ENCODE data around the gene PLAAT3.
"Not testable (repeated sequence)": the region's sequence is repeated elsewhere in the genome, so short reads cannot be mapped to it uniquely, and the experiment has no call there.

PLAAT3 gene

DNA sequence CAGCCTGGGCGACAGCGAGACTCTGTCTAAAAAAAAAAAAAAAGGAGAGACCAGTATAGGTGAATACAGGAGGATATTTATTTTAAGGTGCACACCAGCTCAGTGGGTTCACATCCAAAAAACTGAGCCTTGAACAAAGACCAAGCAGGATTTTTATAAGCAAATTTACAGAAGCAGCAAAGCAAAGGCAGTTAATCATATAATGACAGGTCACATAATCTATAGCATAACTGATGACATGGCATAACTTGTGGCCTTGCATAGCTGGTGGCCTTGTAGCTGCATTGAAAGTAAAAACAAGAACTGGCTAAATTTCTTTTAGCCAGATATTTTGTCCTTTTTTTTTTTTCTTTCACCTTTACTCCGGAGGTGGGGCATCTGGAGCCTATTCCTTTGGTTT is 2.7 kb upstream of the PLAAT3 start:
- DNase-seq (ENCODE audit: insufficient read length, low spot score), result no peak
- no peak for TF ChIP-seq POLR2A (IDR thresholded peaks at IDR 0.05; ENCODE audit: low read depth, low read length)
- FAIRE-seq, result no peak

DNA sequence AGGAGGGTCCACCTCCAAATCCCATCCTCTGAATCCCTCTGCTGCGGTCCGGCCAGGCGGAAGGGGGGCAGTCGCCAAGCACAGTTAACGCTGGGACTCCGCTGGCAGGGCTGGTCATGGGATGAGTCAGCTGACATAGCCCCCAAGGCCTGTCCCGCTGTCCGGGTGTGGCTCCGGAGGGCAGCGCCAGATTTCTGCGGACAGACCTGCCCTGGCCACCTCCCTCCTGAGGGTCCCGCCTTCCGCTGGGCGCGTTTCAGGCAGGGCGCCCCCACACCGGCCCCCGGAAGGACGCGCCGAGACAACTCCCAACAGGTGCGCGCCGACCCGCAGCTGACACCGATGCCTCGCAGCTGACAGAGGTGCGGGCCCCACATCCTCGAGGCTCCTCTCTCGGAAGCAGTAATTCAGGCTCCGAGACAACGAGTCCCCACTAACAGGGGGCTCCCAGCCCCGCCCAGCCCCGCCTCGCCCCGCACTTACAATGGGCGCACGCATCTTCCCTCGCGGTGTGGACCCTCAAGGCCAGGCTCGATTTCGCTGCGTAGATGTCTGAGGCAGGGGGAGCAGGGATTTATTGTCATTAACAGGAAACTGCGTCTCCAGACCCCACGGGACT is 607 bp downstream of the PLAAT3 start:
- FAIRE-seq, result no peak
- no peak for TF ChIP-seq POLR2A (IDR thresholded peaks at IDR 0.05; ENCODE audit: low read depth, low read length)
- peak; percentile 35 for DNase-seq (ENCODE audit: insufficient read length, low spot score)

GRCh38 chr11:63612181-63612580 is 2.1 kb downstream of the PLAAT3 start:
- FAIRE-seq, result no peak
- no peak for DNase-seq (ENCODE audit: insufficient read length, low spot score)
- no peak for TF ChIP-seq POLR2A (IDR thresholded peaks at IDR 0.05; ENCODE audit: low read depth, low read length)

DNA sequence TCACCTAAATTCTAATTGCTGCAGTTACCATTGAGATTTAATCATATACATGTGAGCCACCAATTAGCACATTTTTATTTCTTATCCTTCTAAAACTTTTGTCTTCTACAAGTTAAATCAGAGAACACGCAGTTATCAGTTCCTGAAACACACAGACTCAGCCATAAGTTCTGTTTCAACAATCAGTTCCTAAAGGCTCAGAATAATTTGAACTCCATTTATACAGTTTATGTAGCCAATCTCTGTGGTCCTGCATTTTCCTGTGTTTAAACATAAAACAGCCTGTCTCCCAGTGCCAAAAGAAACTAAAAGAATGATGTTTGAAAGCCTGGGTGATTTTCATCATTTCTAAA is 2.9 kb downstream of the PLAAT3 start:
- TF ChIP-seq POLR2A (IDR thresholded peaks at IDR 0.05; ENCODE audit: low read depth, low read length), result no peak
- no peak for DNase-seq (ENCODE audit: insufficient read length, low spot score)
- FAIRE-seq, result no peak

- TF ChIP-seq POLR2A (IDR thresholded peaks at IDR 0.05; ENCODE audit: low read depth, low read length), result no peak
- peak; percentile 30 for DNase-seq (ENCODE audit: insufficient read length, low spot score)
- no peak for FAIRE-seq
Observed at GRCh38 chr11:63610604-63611394, 3.4 kb downstream of the PLAAT3 start.

- no peak for TF ChIP-seq POLR2A (IDR thresholded peaks at IDR 0.05; ENCODE audit: low read depth, low read length)
- FAIRE-seq (peak; percentile 27), DNase-seq (ENCODE audit: insufficient read length, low spot score) (no peak)
Observed at GRCh38 chr11:63609971-63610580, 4.2 kb downstream of the PLAAT3 start.

DNA sequence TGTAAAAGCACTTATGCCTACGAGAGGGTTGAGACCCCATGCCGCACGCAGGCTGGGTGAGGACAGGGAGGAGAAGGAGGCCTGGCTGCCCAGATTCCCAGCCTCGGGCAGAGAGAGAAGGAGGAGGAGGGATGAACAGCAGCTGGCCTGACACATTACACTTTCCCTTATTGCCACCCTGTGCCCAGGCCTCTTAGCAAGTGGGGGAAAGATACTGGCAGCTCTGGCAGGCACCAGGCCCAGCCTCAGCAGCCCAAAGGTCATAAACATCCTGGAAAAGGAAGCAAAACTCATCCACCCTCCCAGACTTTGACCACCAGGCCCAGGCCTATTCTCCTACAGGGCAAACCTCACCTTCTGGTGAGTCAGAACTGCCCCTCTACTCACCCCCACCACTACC is 4.7 kb downstream of the PLAAT3 start:
- FAIRE-seq (peak; percentile 48), DNase-seq (ENCODE audit: insufficient read length, low spot score) (no peak)
- no peak for TF ChIP-seq POLR2A (IDR thresholded peaks at IDR 0.05; ENCODE audit: low read depth, low read length)

DNA sequence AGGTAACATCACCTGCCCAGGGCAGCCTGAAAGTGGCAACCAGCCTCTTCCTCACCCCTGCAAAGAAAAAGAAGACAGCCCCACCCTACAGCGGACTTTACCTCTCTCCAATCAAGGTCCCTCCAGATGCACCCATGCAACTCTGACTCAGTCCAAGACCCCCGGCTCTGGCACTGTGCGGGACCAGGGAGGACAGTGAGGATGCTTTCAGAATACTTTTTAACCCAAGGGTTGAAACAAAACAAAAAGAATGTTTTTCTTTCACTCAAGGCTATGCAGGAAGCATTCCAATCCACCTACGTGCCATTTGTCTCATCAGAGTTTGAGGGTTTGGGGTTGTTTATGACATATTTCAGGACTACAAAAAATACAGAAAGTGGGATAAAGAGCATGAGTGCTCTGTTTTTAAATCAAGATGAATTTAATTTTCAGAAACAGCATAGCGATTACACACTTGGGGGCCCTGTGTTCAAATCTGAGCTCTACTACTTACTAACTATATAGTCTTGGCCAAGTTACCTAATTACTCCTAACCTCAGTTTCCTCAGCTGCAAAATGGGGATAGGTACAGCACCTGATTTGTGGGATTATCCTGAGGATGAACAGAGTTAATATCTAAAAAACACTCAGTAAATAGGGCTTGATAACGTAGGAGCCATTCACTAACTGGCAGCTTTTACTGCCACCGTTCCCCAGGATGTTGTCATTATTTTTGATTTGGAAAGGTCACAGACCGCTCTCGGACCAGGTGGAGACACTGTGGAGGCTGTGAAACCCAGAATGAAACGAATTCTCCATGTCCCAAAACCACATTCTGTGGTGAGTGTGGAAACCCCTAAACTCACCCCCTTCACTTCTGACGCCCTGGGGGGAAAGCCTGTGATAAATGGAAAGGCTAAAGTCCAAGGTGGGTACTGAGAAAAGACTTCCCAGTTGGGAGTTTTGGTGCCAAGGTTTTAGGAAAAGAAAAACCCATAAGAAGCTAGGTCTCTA is 5.6 kb downstream of the PLAAT3 start:
- DNase-seq (ENCODE audit: insufficient read length, low spot score) (peak; percentile 43), FAIRE-seq (no peak)
- TF ChIP-seq POLR2A (IDR thresholded peaks at IDR 0.05; ENCODE audit: low read depth, low read length), result no peak

DNA sequence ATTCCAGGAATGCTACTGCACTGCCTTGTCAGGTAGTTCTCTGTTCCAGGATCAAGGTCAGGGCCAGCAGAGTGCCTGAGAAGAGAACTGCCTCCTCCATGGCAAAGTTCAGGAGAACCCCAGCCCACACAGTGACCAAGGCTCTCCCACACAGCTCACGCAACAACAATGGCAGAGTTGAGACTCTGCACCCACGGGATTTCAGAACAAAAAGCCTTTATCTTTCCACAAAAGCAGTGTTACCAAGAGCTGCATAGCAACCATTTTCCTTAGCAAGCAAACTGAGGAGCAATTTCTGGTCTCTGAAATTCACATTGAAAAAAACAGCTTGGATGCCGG is 11.1 kb downstream of the PLAAT3 start:
- TF ChIP-seq POLR2A (IDR thresholded peaks at IDR 0.05; ENCODE audit: low read depth, low read length), result no peak
- FAIRE-seq (no peak), DNase-seq (ENCODE audit: insufficient read length, low spot score) (no peak)

DNA sequence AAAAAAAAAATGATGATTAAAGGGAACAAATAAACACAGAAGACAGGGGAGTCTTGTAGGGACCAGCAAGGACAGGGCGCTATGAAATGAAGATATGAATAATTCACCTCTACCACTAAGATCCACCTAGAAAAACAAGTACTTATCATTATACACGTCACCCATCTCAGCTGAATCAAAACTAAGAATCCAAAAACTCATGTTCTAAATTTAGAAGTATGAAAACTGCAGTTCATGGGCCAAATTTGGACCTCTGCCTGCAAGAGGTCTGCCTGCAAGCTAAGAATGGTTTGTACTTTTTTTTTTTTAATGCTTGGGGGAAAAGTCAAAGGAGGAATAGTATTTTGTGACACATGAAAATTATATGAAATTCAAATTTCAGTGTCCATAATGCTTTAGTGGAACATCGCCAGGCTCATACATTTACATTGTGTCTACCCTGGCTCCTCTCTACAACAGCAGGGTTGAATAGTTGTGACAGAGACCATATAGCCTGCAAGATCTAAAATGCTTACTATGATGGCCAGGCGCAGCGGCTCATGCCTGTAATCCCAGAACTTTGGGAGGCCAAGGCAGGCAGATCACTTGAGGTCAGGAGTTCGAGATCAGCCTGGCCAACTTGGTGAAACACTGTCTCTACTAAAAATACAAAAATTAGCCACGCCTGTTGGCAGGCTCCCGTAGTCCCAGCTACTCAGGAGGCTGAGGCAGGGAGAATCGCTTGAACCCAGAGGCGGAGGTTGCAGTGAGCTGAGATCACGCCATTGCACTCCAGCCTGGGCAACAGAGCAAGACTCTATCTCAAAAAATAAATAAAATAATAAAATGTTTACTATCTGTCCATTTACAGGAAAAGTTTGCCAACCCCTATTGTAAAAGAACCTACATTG is 11.7 kb downstream of the PLAAT3 start:
- not testable (repeated sequence) for FAIRE-seq; DNase-seq (ENCODE audit: insufficient read length, low spot score)

DNA sequence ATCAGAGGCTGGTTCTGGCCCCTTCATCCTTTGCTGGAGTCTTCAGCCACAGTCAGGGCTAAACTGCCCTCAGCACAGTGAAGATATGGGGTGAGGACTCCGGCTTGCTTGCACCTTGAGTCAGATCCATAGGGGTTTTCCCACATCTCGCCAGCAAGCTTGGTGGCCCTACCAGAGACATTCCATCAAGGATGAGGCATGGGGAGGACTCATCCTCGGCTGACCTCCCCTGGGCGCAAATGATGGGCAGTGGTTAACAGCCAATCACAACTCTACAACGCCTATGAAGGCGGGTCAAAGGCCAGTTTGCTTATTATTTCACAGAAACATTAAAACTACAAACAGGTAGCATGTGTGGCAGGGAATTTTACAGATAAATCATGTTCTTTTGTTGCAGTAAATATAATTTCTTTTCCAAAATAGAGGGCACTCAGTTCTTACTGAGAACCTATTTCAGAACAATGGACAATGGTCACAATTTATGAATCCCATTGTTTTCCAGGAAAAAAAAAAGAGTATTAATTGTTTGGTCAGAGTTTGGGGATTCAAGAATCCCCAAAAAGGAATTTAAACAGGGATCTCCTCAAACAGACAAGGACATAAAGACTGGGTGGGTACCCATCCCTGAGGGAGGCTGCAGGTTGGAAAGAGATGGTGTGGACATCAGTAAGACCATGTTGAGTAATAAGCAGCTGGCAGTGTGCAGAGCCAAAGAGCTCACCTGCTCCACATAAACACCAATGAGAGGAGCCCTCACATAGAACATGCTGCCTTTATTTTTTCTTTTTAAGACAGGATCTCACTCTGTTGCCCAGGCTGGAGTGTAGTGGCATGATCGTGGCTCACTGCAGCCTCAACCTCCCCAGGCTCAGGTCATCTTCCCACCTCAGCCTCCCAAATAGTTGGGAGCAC is 14.8 kb downstream of the PLAAT3 start:
- DNase-seq (ENCODE audit: insufficient read length, low spot score) (peak; percentile 97), FAIRE-seq (peak; percentile 87)
- no peak for TF ChIP-seq POLR2A (IDR thresholded peaks at IDR 0.05; ENCODE audit: low read depth, low read length)

DNA sequence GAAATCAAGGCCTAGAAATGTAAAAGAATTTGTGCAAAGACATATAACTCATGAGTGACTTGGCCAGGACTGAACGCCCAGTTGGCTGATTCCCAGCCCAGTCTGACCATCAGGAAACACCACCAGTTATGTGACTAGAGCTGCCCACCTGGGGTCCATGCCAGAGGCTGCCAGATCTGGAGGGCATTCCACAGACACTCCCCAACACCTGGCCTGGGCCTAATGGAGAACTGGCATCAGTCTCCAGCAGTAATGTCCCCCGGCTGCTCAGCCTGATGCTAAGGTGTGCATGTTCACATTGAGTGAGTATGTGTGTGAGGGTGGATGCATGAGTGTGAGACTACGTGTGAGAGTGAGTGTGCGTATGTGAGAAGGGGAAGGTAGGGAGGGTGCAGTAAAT is 15.7 kb downstream of the PLAAT3 start:
- no peak for TF ChIP-seq POLR2A (IDR thresholded peaks at IDR 0.05; ENCODE audit: low read depth, low read length)
- DNase-seq (ENCODE audit: insufficient read length, low spot score) (no peak), FAIRE-seq (no peak)

All from H54 (cell line).